Fibroblast of mammary gland (primary cell): ENCODE results near the gene TRPV2.
A peak's percentile ranks its signal among the peaks of the same experiment; 100 is the strongest.
"Not testable (repeated sequence)": the region's sequence is repeated elsewhere in the genome, so short reads cannot be mapped to it uniquely, and the experiment has no call there.

Experiments
- DNase-seq: peaks from one replicate; pipeline ENCODE4 v3.0.0-alpha.2; 2010; ENCODE audit warnings: low read depth
- H3K4me3 ChIP-seq: 2 replicates; pipeline ENCODE4 v1.5.1; 2011; ENCODE audit warnings: low read depth, mild to moderate bottlenecking, low read length, moderate library complexity; ENCODE audit not compliant: control insufficient read depth
- CTCF ChIP-seq: conservative IDR thresholded peaks from 2 replicates; pipeline ENCODE4 v1.5.1; 2011; ENCODE audit warnings: low read depth, low read length, inconsistent platforms; ENCODE audit not compliant: control insufficient read depth, insufficient read depth

TRPV2 gene

GRCh38 chr17:16439303-16439791 lies 24.0 kb downstream of the TRPV2 start:
- H3K4me3 ChIP-seq, result peak overlapping the region; percentile 95
- no peak for TF ChIP-seq CTCF
- DNase-seq, result no peak

- peak; percentile 53 for DNase-seq
- peak overlapping the region; percentile 95 for H3K4me3 ChIP-seq
- TF ChIP-seq CTCF, result no peak
These were observed 24.5 kb downstream of the TRPV2 start for GRCh38 chr17:16439811-16440351.

- DNase-seq, result not testable (repeated sequence)
- peak overlapping the region; percentile 95 for H3K4me3 ChIP-seq
These were observed 25.0 kb downstream of the TRPV2 start for GRCh38 chr17:16440354-16440753.

GRCh38 chr17:16440901-16441629 lies 25.7 kb downstream of the TRPV2 start:
- no peak for TF ChIP-seq CTCF
- H3K4me3 ChIP-seq, result peak overlapping the region; percentile 95
- no peak for DNase-seq

- peak; percentile 62 for DNase-seq
- peak overlapping the region; percentile 95 for H3K4me3 ChIP-seq
These were observed 26.8 kb downstream of the TRPV2 start for GRCh38 chr17:16442141-16442540.

GRCh38 chr17:16442594-16443510 lies 27.5 kb downstream of the TRPV2 start:
- TF ChIP-seq CTCF, result no peak
- peak; percentile 36 for DNase-seq
- H3K4me3 ChIP-seq, result peak overlapping the region; percentile 95

More at GRCh38 chr17:16442141-16442540, 26.8 kb downstream of the TRPV2 start:
- no peak for TF ChIP-seq CTCF
